Uterus (tissue), 4 donors: ENCODE results near the gene TK2. TPM values are rescaled to one million over a fixed set of nuclear protein-coding genes. Genes with fewer than 3 reads are reported as not detected.

Experiments used
- DNase-seq, 2 donors: peaks; one replicate each; pipeline ENCODE4 v3.0.0-alpha.2; 2019 to 2020
- H3K27ac ChIP-seq, 2 donors: fragments of 200-600 bp; sonication (generic); 1 replicate in 1 of 2; 2 replicates in 1 of 2; pipeline ENCODE4 v1.5.1; 2016 to 2018
- H3K27me3 ChIP-seq, 2 donors: fragments of 200-600 bp; sonication (generic); one replicate each; pipeline ENCODE4 v1.5.1; 2018 to 2019; ENCODE audit warnings: control low read depth in 1 of 2
- H3K36me3 ChIP-seq, 2 donors: fragments of 200-600 bp; sonication (generic); one replicate each; pipeline ENCODE4 v1.5.1; 2019; ENCODE audit warnings: control low read depth in 1 of 2
- H3K4me1 ChIP-seq, 2 donors: fragments of 200-600 bp; sonication (generic); one replicate each; pipeline ENCODE4 v1.5.1; 2018 to 2019; ENCODE audit warnings: control low read depth in 1 of 2
- H3K4me3 ChIP-seq, 2 donors: fragments of 200-600 bp; sonication (generic); 1 replicate in 1 of 2; 2 replicates in 1 of 2; pipeline ENCODE4 v1.5.1; 2018 to 2019; ENCODE audit warnings: mild to moderate bottlenecking in 1 of 2
- H3K9me3 ChIP-seq, 2 donors: fragments of 200-600 bp; sonication (generic); one replicate each; pipeline ENCODE4 v1.5.1; 2019; ENCODE audit warnings: control low read depth in 1 of 2
- POLR2A ChIP-seq, 2 donors: fragments of 450-650 bp; IDR thresholded peaks; one replicate each; pipeline ENCODE4 v1.6.1; 2016; ENCODE audit warnings: antibody characterized with exemption in 2 of 2, mild to moderate bottlenecking in 1 of 2, moderate library complexity in 1 of 2
- intact Hi-C: fragments of 100-400 bp; cut with DNase I; formaldehyde crosslinking; loops from one replicate; pipeline ENCODE4 v1.15.1; 2023; ENCODE audit warnings: low total_unique reads
- total RNA-seq, 4 donors: library from RNA; depleted of rRNA in 3 of 4; stranded (reverse); fragments of >200 nt in 3 of 4; gene quantifications; one replicate each; pipeline versions ENCODE4 v1.1.0 to v1.2.4, GENCODE V29; 2014 to 2023
- TF ChIP-seq, protein P1 (sequence below), 4 experiments: fragments of 200-600 bp in 2 of 4; fragments of 450-650 bp in 2 of 4; sonication (generic) in 2 of 4; IDR thresholded peaks; one replicate each; pipeline ENCODE4 v1.5.1; 2016 to 2019; ENCODE audit warnings: antibody characterized with exemption in 4 of 4, mild to moderate bottlenecking in 2 of 4, moderate library complexity in 1 of 4
- donor health status: DM: yes; HTN: yes; CAD: no.

Gene TK2
- total RNA-seq, 4 donors from 2014 or later = 13.6 to 52.6 (median 39.2) TPM

- Histone ChIP-seq H3K4me1 (peaks cover 0 to 9% of the 10 kb centered on the region in 2 donors), H3K9me3 (no peaks in the 10 kb centered on the region), H3K4me3 (no peak overlapping the region), H3K36me3 (no peaks in the 10 kb centered on the region), H3K27ac (no peak overlapping the region), H3K27me3 (no peaks in the 10 kb centered on the region)
- peak in 1 of 2 donors; percentile 10 for DNase-seq
- intact Hi-C loops = no loop called here
- TF ChIP-seq, protein P1, sequence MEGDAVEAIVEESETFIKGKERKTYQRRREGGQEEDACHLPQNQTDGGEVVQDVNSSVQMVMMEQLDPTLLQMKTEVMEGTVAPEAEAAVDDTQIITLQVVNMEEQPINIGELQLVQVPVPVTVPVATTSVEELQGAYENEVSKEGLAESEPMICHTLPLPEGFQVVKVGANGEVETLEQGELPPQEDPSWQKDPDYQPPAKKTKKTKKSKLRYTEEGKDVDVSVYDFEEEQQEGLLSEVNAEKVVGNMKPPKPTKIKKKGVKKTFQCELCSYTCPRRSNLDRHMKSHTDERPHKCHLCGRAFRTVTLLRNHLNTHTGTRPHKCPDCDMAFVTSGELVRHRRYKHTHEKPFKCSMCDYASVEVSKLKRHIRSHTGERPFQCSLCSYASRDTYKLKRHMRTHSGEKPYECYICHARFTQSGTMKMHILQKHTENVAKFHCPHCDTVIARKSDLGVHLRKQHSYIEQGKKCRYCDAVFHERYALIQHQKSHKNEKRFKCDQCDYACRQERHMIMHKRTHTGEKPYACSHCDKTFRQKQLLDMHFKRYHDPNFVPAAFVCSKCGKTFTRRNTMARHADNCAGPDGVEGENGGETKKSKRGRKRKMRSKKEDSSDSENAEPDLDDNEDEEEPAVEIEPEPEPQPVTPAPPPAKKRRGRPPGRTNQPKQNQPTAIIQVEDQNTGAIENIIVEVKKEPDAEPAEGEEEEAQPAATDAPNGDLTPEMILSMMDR (IDR thresholded peaks at IDR 0.05) = no peak
- TF ChIP-seq POLR2A (IDR thresholded peaks at IDR 0.05) = no peak
Measured at GRCh38 chr16:66490774-66491715, 58.9 kb downstream of the TK2 start.

GRCh38 chr16:66489818-66490217 lies 60.1 kb downstream of the TK2 start:
- intact Hi-C loops = no loop called here
- no peak overlapping the region for H3K27ac ChIP-seq
- no peaks in the 10 kb centered on the region for H3K36me3 ChIP-seq
- peaks cover 0 to 9% of the 10 kb centered on the region in 2 donors for H3K4me1 ChIP-seq
- DNase-seq = peak in 1 of 2 donors; percentile 12
- H3K4me3 ChIP-seq = no peak overlapping the region
- no peaks in the 10 kb centered on the region for H3K9me3 ChIP-seq
- TF ChIP-seq POLR2A (IDR thresholded peaks at IDR 0.05) = no peak
- TF ChIP-seq, protein P1 (IDR thresholded peaks at IDR 0.05) = no peak
- H3K27me3 ChIP-seq = no peaks in the 10 kb centered on the region

DNA sequence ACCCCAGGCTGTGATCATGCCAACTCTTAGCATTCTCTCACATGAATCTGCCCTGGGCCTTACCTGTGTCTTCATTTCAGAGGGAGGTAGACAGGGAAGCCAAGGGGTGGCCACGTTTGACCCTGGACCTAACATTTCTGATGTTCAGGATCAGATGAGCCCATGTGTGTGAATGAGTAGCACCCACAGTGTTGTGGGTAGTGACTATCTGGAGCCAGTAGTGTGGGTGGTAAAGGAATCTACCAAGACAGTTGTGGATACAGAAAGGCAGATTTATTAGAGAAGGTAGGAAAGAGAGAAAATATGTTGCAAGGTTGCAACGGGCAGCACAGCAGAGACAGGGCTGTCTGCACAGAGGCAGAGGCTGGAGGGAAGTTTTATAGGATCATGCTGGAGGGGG lies 60.5 kb downstream of the TK2 start:
- H3K4me1 ChIP-seq = peaks cover 0 to 9% of the 10 kb centered on the region in 2 donors
- no peak overlapping the region for H3K27ac ChIP-seq
- no peak for TF ChIP-seq POLR2A (IDR thresholded peaks at IDR 0.05)
- TF ChIP-seq, protein P1 (IDR thresholded peaks at IDR 0.05) = no peak
- no peaks in the 10 kb centered on the region for H3K27me3 ChIP-seq
- H3K36me3 ChIP-seq = no peaks in the 10 kb centered on the region
- peak in 1 of 2 donors; percentile 3 for DNase-seq
- intact Hi-C loops = no loop called here
- H3K4me3 ChIP-seq = no peak overlapping the region
- no peaks in the 10 kb centered on the region for H3K9me3 ChIP-seq

DNA sequence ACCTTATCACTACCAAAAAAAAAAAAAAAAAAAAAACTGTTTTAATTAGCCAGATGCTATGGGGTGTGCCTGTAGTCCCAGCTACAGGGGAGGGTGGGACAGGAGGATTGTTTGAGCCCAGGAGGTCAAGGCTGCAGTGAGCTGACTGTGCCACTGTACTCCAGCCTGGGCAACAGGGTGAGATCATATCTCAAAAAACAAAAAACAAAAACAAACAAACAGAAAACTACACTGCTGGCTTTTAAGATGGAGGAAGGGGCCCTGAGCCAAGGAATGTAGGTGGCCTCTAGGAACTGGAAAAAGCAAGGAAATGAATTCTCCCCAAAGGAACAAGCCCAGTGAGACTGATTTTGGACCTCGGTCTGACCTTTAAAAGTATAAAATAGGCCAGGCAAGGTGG lies 61.4 kb downstream of the TK2 start:
- H3K27me3 ChIP-seq = no peaks in the 10 kb centered on the region
- intact Hi-C loops = no loop called here
- H3K27ac ChIP-seq = no peak overlapping the region
- DNase-seq = no peak
- no peaks in the 10 kb centered on the region for H3K36me3 ChIP-seq
- H3K4me3 ChIP-seq = no peak overlapping the region
- TF ChIP-seq, protein P1 (IDR thresholded peaks at IDR 0.05) = no peak
- no peak for TF ChIP-seq POLR2A (IDR thresholded peaks at IDR 0.05)
- H3K9me3 ChIP-seq = no peaks in the 10 kb centered on the region
- peaks cover 0 to 9% of the 10 kb centered on the region in 2 donors for H3K4me1 ChIP-seq

DNA sequence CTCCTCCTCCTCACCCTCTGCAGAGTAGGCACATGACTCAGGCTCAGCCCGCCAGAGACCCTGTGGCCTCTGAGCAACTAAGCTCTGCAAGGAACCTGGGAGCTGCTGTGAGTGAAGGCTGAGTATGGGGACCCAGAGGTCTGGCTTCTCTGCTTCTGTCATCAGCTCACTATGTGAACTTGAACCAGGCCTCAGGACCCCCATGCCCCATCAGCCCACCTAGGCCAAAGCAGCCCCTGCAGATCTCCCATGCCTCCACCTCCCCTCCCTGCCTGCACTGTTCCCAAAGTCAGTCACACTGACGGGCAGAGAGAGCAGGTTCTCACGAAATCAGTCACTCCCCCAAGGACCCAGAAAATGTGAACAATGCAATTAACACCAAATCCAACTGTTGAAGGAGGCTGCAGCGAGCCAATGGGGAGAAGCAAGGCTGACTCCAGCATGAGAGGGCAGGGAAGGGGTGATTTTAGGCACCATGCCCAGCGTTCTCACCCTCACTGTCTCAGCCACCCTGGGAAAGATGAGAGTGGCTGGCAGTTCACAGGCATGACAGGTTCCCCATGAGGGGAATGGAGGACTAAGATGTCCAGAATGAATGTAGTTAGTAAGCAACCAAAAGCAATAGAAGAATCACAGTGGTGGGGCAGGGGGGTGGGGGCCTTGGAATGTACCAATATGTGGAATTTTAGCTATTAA lies 62.2 kb downstream of the TK2 start:
- no peaks in the 10 kb centered on the region for H3K27me3 ChIP-seq
- H3K4me3 ChIP-seq = no peak overlapping the region
- no peaks in the 10 kb centered on the region for H3K9me3 ChIP-seq
- H3K4me1 ChIP-seq = peaks cover 0 to 9% of the 10 kb centered on the region in 2 donors
- peak overlapping the region in 1 of 2 donors; percentile 34 for H3K27ac ChIP-seq
- peak; percentile 11 for DNase-seq
- intact Hi-C loops = no loop called here
- TF ChIP-seq, protein P1 (IDR thresholded peaks at IDR 0.05) = no peak
- no peak for TF ChIP-seq POLR2A (IDR thresholded peaks at IDR 0.05)
- no peaks in the 10 kb centered on the region for H3K36me3 ChIP-seq
